GM21381 (cell line): ENCODE results near the gene MRPL17.
"Not testable (repeated sequence)": the region's sequence is repeated elsewhere in the genome, so short reads cannot be mapped to it uniquely, and the experiment has no call there.

ENCODE experiments used
- ATAC-seq: cut with Tn5 transposase; IDR thresholded peaks from one replicate; pipeline ENCODE4 v1.9.1; 2021; ENCODE audit warnings: mild to moderate bottlenecking, moderate library complexity; ENCODE audit not compliant: unreplicated experiment

The MRPL17 gene

DNA sequence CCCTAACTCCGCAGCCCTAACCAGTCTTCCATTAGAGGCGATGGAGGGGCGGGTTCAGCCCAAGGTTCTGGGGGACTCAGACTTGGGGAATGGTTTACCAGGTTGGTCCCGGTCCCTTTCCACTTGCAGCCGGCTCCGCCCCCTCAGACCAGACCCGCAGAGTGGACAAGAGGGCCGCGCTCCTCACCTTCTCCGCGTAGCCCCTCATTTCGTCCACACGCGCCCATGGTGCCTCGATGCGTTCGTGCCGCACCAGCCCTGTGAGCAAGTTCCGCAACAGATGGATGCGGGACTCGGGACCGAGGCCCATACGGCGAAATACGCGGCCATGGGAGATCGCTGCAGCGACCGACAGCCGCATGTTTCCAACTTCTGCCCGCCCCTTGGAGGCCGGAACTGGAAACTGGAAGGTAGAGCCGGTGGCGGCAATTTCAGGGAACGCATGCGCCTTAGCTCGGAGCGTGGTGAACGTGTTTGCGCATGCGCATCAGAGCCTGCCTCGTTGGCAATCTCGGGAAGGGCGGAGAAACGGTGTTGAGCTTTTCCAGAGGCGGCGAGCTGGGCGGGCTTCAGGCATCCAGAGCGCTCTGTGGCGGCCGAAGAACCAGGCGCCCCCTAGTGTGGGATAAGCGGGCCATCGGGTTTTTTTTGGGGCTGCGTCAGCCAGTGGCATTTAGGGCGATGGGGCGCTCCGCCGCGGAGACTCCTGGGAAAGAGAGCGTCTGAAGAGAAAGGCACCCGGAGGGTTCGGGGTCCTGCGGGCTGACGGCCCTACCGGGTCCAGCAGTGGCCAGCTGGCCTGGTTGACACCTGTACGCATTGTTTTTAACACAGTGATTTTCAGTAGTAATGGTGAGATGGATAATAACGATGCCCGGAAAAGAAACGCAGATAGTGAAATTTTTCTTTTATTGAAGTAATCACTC lies at the start of gene MRPL17:
MRPL17 (minus strand) TSS at position 405 of the 926 bp plus-strand sequence; CDS start at position 361, 44 bp downstream.
- peak; percentile 95 for ATAC-seq

DNA sequence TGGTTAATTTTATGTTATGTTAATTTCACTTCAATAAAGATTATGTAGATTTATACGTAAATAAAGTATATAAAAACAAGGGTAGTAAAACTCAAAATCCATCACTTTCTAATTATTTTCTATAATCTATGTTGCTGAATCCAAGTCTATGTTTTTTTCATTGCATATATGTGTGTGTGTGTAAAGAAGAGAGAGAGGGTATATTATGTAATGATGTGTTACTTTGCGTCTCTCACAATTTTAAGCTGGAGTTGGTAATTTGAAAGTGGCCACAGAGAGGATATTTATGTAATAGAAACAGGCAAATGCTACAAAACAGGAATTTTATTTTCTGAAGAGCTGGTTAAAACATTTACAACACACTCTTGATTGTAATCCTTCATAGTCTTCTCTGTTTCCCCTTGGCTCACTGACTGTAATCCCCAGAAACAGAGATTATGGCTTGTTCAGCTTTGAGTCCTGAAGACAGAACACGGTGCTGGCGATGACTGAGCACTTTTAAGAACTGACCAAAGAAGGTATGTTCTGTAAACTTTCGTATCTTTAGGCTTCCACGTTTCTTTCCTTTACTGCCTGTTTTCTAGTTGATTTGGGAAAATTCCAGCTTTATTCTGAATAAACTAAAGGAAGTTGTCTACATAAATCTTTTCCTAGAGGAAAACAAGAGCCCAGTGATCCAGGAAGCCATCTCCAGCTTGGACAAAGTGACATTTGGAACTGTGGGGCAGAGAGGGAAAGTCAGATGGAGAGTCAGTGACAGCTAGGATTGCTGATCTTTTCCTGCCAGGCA lies 45.0 kb upstream of the MRPL17 start:
- ATAC-seq, result no peak

DNA sequence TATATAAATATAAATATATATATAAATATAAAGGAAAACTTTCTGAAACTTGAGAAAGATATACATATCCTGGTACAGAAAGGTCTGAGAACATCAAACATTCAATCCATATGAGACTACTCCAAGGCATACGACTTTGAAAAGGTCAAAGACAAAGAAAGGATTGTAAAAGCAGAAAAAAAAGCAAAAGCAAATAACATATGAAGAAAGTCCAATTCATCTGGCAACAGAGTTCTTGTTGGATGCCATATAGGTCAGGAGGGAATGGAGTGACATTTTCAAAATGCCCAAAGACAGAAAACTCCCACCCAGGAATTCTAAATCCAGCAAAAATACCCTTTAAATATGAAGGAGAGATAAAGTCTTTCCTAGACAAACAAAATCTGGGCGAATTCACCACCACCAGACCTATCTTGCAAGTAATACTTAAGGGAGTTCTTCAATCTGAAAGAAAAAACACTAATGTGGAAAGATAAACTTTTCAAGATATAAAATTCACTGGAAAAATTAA lies 42.3 kb upstream of the MRPL17 start:
- ATAC-seq, result no peak

DNA sequence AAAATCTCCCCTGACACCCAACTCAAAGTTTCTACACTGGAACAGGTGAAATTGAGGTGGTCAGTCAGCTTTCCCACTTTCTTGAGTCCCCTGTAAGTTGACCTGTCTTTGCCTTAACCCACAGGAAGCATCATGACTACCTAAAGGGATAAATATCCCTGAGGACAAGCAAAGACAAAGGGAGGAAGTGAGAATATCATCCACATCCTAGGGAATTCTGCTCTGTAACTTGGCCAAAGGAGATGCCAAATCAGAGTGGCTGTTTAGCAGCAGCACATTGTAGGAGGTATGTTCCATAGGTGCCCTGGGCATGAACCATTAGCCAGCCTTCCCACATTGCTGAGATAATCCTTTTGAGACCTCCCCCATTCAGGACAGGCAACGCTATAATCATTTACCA lies 40.9 kb upstream of the MRPL17 start:
- no peak for ATAC-seq

DNA sequence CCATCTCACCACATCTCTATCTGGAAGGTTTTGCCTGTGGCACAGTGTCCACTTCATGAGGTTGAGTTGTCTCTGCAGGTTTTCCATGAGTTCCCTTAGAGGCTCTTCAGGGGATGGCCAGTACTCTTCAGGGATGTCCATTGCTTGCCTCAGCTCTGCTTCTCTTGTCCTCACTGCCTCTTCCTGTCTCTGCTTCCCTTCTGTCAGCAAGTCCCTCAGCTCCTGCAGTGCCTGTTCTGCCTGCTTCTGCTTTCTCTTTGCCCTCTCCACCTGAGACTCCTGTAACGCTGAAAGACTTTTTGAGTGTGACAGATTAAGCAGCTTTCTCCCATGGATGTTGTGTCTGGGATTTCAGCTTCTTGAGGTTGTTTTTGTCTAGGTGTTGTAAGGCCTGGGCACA lies 38.2 kb upstream of the MRPL17 start:
- no peak for ATAC-seq

DNA sequence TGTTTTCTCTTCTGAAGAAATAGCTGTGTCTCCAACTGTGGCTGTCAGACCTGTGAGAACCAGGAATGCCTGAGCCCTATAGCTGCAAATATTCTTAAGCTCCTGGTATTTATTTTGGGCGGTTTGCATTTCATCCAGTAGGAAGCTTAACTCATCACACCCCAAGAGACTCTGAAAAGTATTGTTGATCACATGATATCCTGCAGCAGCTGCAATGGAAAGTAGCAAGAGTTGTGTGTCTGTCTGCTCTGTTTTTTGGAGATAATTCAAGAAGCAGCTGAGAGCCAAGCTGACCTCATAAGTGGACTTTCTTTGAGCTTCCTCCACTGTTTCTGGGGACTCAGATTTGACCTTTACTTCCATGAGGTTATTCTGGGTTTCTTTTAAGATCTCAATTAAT lies 36.4 kb upstream of the MRPL17 start:
- no peak for ATAC-seq

DNA sequence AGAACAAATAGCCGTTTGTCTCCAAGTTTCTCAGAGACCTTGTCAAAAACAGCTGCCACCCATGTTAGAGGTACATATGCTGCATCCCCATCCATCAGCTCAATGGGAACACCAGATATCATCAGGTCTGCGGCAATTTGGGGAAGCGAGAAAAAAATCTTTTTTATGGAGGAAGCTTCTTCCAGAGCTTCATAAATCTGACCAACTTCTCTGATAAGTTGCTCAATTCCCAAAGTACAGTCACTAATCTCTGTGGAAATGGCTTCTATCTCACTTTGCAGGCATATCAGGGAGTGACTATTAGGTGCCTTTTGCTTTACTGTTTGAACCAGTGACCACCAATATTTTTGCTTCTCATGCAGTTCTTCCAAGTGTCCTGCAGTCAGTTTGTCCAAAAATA lies 34.3 kb upstream of the MRPL17 start:
- no peak for ATAC-seq

DNA sequence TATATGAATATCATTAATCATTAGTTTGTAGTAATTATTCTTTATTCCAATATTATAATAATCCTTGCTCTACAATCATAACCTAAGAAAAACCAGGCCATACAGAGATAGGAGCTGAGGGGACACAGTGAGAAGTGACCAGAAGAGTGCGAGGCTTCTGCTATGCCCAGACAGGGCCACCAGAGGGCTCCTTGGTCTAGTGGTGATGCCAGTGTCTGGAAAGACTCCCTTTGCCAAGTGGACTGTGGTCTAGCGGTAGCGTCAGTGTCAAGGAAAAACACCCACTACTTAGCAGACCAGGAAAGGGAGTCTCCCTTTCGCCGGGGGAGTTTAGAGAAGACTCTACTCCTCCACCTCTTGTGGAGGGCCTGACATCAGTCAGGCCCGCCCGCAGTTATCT lies 28.4 kb upstream of the MRPL17 start:
- not testable (repeated sequence) for ATAC-seq

DNA sequence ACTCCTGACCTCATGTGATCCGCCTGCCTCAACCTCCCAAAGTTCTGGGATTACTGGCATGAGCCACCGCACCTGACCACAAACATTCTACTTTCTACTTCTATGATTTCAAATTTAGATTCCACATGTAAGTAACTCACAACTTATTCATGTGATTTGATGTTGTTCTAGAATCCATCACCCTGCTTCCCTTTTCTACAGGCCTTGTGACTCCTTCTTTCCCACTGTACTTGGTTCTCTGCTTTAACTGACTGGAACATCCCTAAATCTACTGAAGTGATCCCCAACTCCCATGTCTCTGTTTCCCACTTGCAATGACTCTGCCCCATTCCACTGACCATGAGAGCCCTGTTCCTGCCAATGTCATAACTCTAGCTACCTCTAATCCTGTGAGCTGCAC lies 25.7 kb upstream of the MRPL17 start:
- ATAC-seq, result no peak

DNA sequence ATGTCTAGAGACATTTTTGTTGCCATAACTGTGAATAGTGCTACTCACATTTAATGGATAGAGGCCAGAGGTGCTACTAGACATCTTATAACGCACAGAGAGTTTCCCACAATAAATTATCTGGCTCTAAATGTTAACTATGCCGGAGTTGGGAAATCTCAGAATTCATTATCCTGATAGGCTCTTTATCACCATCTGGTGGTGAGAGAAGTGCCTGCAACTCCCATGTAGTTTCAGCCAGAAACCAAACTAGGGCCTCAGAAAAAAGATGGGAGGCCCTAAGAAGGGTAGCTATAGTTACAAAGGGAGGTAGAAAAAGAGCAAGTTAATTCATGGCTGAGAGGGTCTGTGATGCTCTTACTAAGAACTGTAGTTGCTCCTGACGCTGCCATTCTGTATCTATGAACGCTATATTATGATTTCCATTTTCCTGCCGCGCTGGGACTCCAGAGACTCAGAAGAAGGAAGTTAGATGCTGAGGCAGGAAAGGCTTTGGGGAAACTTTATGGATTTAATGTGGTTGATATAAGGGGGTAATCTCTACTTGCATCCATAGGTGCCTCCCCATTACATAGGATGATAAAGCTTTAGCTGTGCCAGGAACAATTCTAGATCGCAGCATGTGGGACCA lies 22.9 kb upstream of the MRPL17 start:
- ATAC-seq, result no peak

DNA sequence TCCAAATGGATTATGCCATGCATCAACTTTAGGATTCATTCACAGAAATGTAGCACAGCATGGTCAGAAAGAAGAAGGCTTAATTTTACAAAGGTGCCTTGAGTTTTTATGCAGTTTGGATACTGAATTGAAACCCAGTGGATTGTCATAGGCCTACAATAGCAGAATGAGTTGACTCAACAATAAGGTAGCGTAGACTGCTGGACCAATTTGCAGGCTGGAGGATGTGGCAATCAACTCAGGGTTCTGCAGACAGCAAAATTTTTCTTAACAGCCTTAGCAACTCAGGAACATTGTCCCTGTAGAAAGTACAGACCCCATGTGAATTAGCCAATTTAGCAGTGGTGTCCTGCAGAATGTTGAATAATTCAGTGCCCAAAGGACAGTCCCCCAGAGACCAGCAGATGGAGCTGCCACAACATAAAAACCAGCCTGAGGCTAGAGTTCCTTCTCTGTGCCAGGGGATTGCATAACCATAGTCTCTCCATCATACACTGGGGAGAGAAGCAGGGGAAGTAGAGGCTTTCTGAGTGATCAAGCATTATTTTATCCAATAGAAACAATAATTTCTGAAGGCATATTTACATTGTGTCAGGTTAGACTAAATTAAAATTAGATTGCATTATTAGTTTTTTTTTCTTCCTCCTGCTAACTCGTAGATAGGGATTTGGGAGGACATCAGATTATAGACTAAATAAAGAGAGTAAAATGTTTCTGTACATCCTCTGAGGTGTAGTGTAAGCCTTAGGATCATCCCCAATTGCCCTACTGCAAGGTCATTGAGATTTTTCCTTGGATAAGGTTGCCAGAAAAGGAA lies 20.3 kb upstream of the MRPL17 start:
- ATAC-seq, result no peak

DNA sequence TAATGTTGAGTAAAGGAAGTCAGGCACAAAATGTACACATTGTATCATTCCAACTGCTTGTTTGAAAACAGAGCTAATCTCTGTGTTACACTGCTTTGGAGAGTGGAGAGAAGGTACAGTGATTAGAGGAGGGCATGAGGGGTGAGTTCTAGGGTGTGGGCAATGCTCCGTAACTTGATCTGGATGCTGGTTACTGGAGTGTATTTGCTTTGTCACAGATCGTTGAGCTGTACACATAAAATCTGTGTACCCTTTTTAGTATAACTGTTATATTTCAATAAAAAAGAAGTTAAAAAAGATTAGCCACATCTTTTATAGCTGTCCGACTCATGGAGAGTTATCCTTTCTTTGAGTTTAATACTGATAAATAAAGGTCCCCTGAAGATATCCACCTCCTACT lies 18.8 kb upstream of the MRPL17 start:
- not testable (repeated sequence) for ATAC-seq

DNA sequence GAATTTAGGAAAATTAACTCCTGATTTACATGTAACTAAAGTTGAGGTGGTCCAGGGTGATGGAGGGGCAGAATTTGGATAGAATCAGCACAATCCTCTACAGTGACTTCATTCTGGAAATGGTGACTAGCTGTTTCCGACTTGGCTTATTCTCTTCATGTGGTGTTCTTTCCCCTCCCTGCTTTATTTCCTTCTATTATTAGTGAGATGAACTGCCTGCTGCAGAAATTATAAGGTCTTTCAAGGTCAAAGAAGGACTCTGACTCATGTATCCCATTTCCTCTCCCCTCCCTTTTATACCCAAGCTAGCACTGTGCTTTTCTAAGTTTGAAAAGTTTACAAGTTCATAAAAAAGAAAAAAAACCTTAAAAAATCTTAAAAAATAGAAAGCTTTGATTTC lies 12.2 kb upstream of the MRPL17 start:
- no peak for ATAC-seq

DNA sequence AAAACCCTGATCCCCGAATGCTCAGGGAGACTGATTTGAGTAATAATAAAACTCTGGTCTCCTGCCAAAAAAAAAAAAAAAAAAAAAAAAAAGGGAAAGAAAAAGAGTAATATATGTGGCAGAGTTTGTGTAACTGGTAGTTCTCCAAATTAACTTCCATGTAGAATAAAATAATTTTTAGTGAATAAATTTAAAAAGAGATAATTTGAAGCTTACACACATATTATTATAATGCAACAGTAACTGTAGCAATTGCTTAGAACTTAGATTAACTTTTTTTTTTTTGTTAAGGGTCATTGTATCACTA lies 11.0 kb upstream of the MRPL17 start:
- ATAC-seq, result no peak

DNA sequence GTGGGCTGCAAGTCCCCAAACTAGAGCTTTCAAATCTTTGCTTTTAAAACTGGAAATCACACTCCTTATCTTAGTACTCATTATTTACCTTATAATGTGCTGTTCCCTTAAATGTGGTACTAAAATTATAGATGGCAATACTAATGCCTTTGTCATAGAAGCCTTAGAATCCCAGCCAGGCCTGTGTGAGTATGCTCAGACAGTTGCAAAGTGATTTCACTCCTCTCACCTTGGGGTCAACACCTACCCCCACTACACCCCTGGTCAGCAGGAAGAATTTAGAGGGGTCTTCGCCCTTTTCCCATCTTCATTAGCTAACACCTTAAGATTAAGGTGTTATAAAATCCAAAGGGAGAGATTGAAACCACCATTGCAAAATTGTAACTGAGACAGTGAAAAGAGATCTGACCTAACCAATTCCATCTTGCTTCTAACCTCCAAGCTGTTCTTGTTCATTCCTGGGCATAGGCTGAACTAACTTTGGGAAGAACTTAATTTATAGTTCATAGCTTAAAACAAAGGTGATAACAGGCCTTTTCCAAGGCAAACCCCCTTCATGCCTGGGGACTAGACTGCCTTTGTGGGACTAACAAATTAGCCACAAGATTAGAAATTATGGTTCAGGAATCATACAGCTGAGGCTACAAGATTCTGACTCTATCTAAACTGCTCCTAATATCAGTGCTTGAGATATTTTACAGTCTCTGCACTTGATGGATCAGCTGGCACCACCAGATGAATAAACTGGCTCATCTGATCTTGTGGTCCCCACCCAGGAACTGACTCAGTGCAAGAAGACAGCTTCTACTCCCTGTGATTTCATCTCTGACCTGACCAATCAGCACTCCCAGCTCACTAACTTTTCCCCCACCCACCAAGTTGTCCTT lies 10.4 kb upstream of the MRPL17 start:
- ATAC-seq, result no peak

DNA sequence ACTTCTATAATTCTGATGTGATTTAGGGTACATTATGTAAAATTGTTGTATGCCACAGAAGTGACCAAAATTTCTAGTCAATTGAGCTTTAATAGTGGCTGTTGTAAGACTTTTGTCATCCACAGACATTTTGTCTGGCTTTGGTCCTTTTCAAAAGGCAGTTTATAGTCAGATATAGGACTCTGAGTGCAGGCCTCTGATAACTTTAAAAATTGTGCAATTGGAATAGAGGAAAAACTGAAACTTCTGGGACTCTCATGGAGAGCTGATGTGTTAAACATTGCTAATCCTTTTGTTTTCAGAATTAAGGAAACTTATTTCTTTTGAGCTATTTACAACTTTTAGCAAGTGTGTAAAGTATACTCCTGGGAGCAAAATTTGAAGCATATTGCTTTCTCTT lies 9.0 kb upstream of the MRPL17 start:
- no peak for ATAC-seq

DNA sequence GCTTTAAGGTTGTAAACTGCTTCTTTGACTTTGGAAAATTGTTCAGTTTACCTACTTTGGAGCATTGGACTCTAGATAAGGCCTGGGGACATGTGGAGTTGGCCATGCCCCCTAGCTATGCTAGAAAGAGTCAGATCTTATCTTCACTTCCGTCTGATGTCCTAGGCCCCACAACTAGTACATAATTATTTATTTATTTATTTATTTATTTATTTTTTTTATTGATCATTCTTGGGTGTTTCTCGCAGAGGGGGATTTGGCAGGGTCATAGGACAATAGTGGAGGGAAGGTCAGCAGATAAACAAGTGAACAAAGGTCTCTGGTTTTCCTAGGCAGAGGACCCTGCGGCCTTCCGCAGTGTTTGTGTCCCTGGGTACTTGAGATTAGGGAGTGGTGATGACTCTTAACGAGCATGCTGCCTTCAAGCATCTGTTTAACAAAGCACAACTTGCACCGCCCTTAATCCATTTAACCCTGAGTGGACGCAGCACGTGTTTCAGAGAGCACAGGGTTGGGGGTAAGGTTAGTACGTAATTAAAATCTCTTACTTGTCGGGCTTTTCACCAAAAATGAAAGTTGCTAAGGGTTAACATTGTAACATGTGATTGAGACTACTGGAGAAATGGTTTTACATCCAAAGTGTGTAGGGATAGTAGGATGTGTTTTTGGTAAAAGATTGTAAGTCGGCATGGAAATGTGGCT lies 7.4 kb upstream of the MRPL17 start:
- ATAC-seq, result not testable (repeated sequence)

DNA sequence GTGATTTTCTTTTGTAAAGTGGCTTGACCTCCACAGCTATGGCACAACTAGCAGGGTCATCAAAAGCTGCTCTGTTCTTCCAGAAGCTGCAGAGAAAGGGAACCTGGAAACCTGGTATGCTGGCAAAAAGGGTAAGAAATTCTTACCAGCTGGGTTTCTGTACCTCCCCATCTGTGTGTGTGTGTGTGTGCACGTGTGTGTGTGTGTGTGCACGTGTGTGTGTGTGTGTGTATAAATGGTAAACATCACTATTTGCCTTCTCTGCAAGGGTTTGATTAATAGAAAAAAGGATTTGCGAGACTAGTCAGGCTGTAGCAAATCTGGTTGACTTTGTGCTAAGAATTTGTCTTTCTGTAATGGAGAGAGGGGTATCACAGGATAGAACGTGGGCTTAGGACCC lies 4.7 kb upstream of the MRPL17 start:
- no peak for ATAC-seq

DNA sequence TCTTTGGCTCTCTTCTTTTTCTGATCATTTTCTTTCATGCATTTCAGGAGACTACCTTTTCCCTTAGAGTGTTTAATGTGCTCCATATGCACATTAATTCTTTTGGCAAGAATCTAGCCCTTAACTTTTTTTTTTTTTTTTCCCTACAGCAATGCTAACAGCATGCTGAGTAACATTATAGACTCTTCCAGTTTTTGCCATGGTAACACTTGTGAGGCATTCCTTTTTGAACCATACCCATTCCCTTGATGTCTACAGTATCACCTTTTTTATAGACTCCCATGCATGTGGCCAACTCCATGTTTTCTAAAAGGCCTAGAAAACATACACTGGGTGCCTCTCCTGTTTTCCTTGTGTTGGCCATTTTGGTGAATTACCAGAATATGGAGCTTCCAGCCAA lies 2.9 kb upstream of the MRPL17 start:
- ATAC-seq, result no peak
